Stimulated activated naive CD8-positive, alpha-beta T cell treated with anti-CD3 and anti-CD28 coated beads, Interleukin-15, Interleukin-2, amounts not matched to agents 100 ng/mL and 50 ng/mL, for 24 hours (primary cell): ENCODE data around the gene SV2B.

Source experiments
- H3K27ac Mint-ChIP-seq: one replicate; pipeline ENCODE4 v1.8.0; 2021; ENCODE audit warnings: mild to moderate bottlenecking, mixed read lengths
- H3K27me3 Mint-ChIP-seq: one replicate; pipeline ENCODE4 v1.8.0; 2021; ENCODE audit warnings: mixed read lengths
- H3K36me3 Mint-ChIP-seq: one replicate; pipeline ENCODE4 v1.8.0; 2021; ENCODE audit warnings: low read depth, mixed read lengths
- H3K4me1 Mint-ChIP-seq: one replicate; pipeline ENCODE4 v1.8.0; 2021; ENCODE audit warnings: low read depth, mixed read lengths
- H3K4me3 Mint-ChIP-seq: one replicate; pipeline ENCODE4 v1.8.0; 2021; ENCODE audit warnings: mild to moderate bottlenecking, mixed read lengths
- H3K9me3 Mint-ChIP-seq: one replicate; pipeline ENCODE4 v1.8.0; 2021; ENCODE audit warnings: mixed read lengths

The SV2B gene

GRCh38 chr15:91183596-91183995, 83.5 kb downstream of the SV2B start:
- H3K4me1 Mint-ChIP-seq: no peaks in the 10 kb centered on the region
- H3K9me3 Mint-ChIP-seq: no peaks in the 10 kb centered on the region
- H3K4me3 Mint-ChIP-seq: no peak overlapping the region
- peaks cover 42% of the 10 kb centered on the region for H3K27me3 Mint-ChIP-seq
- no peak overlapping the region for H3K27ac Mint-ChIP-seq
- H3K36me3 Mint-ChIP-seq: no peaks in the 10 kb centered on the region

- Mint-ChIP-seq H3K9me3 (no peaks in the 10 kb centered on the region), H3K4me1 (no peaks in the 10 kb centered on the region), H3K27me3 (peaks cover 42% of the 10 kb centered on the region), H3K27ac (no peak overlapping the region), H3K4me3 (no peak overlapping the region), H3K36me3 (no peaks in the 10 kb centered on the region)
These were observed 84.4 kb downstream of the SV2B start for GRCh38 chr15:91184441-91184840.

DNA sequence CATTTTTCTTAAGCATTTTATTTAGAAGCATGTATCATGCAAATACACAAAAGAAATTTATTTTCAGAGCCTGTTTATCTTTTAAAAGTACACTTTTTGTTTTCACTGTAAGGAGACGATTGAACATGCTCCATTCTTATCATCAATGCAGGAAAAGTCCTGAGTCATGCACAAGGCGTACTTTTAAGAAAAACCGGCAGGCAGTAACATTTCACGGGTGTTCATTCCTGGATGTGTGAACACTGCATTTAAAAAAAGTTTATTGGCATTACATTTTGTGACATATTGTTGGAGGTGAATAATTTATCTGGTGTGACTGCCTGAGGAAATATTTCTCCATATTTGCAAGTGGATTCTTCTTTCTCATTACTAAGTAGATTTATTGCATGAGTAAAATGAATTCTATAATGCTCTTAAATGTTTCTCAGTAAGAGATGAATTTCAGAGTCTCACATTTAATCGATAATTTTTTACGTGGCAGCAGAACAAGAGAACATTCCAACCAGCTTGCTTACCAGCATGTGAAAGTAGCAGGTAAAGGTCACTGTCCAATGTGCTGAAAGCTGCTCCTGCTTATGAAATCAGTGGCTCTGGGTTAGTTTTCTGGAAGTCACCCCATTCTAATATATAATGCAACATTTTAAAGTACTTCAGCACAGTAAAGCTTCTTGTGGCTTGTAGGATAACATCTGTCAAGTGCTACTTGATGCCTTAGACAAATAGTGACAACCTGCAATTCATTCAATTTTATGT, 87.0 kb downstream of the SV2B start:
- Mint-ChIP-seq H3K36me3 (no peaks in the 10 kb centered on the region), H3K27ac (no peak overlapping the region), H3K9me3 (no peaks in the 10 kb centered on the region), H3K4me1 (no peaks in the 10 kb centered on the region), H3K4me3 (no peak overlapping the region), H3K27me3 (peaks cover 46% of the 10 kb centered on the region)

DNA sequence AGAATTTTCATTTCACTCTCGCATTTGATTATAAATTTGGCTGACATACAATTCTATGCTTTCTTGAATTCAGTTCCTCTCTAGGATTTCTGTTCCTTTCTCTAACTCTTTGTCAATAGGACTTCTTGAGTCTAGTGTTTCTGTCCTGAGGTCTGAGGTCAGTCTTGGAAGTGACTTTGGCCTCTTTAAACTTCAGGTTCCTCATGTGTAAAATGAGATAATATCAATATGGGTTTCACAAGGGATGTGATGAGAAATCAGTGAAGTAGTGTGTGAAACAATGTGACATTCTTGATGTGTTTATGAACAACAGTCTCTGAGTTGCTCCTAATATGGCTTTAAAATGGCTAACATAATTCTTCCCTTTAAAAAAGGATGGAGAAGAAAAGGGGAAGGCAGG, 92.2 kb downstream of the SV2B start:
- Mint-ChIP-seq H3K27me3 (peaks cover 37% of the 10 kb centered on the region), H3K27ac (no peak overlapping the region), H3K9me3 (no peaks in the 10 kb centered on the region), H3K4me1 (no peaks in the 10 kb centered on the region), H3K4me3 (no peak overlapping the region), H3K36me3 (no peaks in the 10 kb centered on the region)

DNA sequence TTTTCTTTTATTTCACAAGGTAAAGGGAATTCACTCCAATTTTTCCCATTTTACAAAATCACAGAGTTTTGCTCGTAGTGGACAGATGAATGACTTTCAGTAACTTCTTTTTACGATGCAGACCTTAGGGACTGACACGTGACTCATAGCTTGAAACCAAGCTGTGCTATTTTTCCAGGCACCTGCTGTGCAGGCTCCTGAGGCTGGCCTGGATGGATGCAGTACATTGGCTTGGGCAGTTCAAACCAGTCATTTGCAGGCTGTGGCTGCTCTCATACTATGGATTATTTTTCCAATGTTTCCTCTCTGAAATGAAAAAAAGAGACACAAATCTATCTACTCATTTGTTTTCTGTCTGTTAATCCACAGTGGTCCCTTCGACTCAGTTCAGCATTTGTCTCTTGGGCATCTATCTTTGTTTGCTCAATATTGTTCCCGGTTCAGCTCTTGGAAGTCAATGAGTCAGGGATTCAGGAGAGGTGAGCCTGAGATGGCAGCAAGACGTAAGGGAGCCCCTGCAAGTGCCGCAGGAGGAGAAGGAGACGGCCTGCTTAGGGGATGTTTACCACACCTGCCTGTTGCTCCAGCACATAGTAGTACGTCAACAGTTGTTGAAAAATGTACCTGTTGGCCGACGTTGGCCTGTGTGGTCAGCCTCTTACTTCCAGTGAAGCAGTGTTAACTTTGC, 92.8 kb downstream of the SV2B start:
- Mint-ChIP-seq H3K4me3 (no peak overlapping the region), H3K9me3 (no peaks in the 10 kb centered on the region), H3K4me1 (no peaks in the 10 kb centered on the region), H3K27ac (no peak overlapping the region), H3K27me3 (peaks cover 37% of the 10 kb centered on the region), H3K36me3 (no peaks in the 10 kb centered on the region)

- no peaks in the 10 kb centered on the region for H3K9me3 Mint-ChIP-seq
- H3K27me3 Mint-ChIP-seq: peaks cover 37% of the 10 kb centered on the region
- H3K4me1 Mint-ChIP-seq: no peaks in the 10 kb centered on the region
These were observed 93.3 kb downstream of the SV2B start for GRCh38 chr15:91193378-91193720.

DNA sequence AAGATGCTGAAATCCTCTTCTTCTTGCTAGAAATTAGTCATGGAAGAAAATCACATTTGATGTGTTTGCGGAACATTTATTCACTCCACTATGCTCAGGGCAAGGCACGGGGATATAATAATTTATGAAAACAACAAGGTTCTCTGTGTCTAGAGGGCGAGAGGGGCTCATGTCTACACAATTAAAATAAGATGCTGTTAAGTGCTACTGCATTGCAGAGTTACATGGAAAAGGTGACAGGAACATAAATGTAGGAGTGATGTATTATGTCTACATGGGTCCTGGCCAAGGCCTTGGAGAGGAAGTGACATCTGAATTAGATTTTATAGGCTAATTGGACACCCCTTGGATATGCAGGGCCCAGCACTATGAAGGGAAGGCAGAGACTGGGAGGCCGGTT, 96.1 kb downstream of the SV2B start:
- H3K27me3 Mint-ChIP-seq: peaks cover 31% of the 10 kb centered on the region
- H3K36me3 Mint-ChIP-seq: no peaks in the 10 kb centered on the region
- H3K9me3 Mint-ChIP-seq: no peaks in the 10 kb centered on the region
- no peaks in the 10 kb centered on the region for H3K4me1 Mint-ChIP-seq
- no peak overlapping the region for H3K27ac Mint-ChIP-seq
- H3K4me3 Mint-ChIP-seq: no peak overlapping the region

More at GRCh38 chr15:91193378-91193720, 93.3 kb downstream of the SV2B start:
- Mint-ChIP-seq H3K36me3 (no peaks in the 10 kb centered on the region), H3K4me3 (no peak overlapping the region), H3K27ac (no peak overlapping the region)

DNA sequence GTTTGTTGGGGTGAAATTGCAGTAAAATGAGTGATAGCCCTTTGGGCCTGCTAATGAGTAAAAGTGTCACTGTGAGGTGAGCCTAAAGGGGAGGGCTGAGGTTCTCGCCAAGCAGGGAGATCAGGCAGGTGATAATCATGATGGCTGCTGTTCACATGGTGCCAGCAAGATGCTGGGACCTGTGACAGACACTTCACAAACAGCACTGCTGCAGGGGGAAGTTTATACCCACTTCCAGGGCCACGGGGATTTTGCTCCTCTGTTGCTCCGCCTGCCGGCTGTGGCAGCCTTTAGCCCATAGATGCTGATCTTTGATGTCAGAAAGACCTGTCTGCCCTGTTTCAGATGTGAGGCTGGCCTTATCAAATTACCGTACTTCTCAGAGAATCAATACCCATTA, 96.7 kb downstream of the SV2B start:
- no peaks in the 10 kb centered on the region for H3K4me1 Mint-ChIP-seq
- H3K27ac Mint-ChIP-seq: no peak overlapping the region
- H3K27me3 Mint-ChIP-seq: peaks cover 26% of the 10 kb centered on the region
- H3K36me3 Mint-ChIP-seq: no peaks in the 10 kb centered on the region
- H3K9me3 Mint-ChIP-seq: no peaks in the 10 kb centered on the region
- no peak overlapping the region for H3K4me3 Mint-ChIP-seq

DNA sequence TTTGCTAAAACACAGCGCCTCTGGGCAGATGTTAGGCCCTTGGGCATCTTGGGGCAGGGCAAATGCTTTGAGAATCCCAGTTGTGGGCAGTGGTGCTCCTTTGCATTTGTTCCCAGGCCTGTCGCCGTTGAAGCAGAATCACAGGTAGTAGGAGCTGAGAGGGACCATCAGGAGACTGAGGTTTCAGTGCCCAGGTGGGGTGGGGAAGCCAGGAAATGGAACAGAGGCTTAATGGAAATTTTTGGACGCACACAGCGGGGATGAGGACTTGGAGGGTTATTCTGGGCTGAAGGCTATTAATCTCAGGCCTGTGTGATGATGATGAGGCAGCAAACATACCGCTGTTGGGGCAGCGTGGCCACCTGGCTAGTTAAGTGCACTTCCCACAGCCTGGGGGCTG, 99.5 kb downstream of the SV2B start:
- H3K4me1 Mint-ChIP-seq: no peaks in the 10 kb centered on the region
- no peak overlapping the region for H3K27ac Mint-ChIP-seq
- H3K27me3 Mint-ChIP-seq: peaks cover 5% of the 10 kb centered on the region
- no peaks in the 10 kb centered on the region for H3K36me3 Mint-ChIP-seq
- H3K4me3 Mint-ChIP-seq: no peak overlapping the region
- no peaks in the 10 kb centered on the region for H3K9me3 Mint-ChIP-seq

DNA sequence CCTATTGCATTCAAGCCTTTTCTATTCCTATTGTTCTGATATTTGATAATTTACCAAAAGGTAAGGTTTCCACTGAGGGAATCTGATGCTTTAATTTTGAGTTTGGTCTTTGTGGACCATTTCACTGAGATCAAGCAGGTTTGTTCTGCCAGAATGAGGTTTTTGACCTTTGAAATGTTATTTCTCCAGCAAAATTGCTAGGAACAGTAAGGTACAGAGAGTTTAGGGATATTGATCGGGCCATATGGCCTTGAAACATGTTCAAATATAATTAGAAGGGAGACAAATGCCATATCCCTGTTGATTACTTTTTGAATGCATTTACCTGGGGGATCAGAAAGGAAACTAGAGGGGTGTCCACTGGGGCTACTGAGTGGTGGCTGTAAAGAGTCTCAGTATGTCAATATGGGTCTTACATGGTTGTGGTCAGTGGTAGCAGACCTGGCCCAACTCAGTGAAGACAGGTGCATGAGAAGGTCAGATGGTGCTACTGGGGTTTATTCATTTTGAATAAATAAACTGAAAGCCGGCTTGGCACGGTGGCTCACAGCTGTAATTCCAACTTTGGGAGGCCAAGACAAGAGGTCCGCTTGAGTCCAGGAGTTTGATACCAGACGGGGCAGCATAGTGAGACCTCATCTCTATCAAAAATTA, 100.2 kb downstream of the SV2B start:
- H3K27ac Mint-ChIP-seq: no peak overlapping the region
- H3K36me3 Mint-ChIP-seq: no peaks in the 10 kb centered on the region
- H3K4me3 Mint-ChIP-seq: no peak overlapping the region
- no peaks in the 10 kb centered on the region for H3K9me3 Mint-ChIP-seq
- no peaks in the 10 kb centered on the region for H3K4me1 Mint-ChIP-seq
- peaks cover 5% of the 10 kb centered on the region for H3K27me3 Mint-ChIP-seq

GRCh38 chr15:91202510-91203102, 102.5 kb downstream of the SV2B start:
- no peak overlapping the region for H3K4me3 Mint-ChIP-seq
- H3K9me3 Mint-ChIP-seq: no peaks in the 10 kb centered on the region
- no peak overlapping the region for H3K27ac Mint-ChIP-seq
- peaks cover 7% of the 10 kb centered on the region for H3K27me3 Mint-ChIP-seq
- no peaks in the 10 kb centered on the region for H3K36me3 Mint-ChIP-seq
- H3K4me1 Mint-ChIP-seq: no peaks in the 10 kb centered on the region

- H3K27ac Mint-ChIP-seq: no peak overlapping the region
- no peak overlapping the region for H3K4me3 Mint-ChIP-seq
- H3K4me1 Mint-ChIP-seq: no peaks in the 10 kb centered on the region
- H3K27me3 Mint-ChIP-seq: peaks cover 7% of the 10 kb centered on the region
- no peaks in the 10 kb centered on the region for H3K9me3 Mint-ChIP-seq
- H3K36me3 Mint-ChIP-seq: no peaks in the 10 kb centered on the region
These were observed 103.7 kb downstream of the SV2B start for GRCh38 chr15:91203619-91204203.

GRCh38 chr15:91208371-91208770, 108.3 kb downstream of the SV2B start:
- H3K4me3 Mint-ChIP-seq: no peak overlapping the region
- H3K4me1 Mint-ChIP-seq: no peaks in the 10 kb centered on the region
- peaks cover 16% of the 10 kb centered on the region for H3K27me3 Mint-ChIP-seq
- H3K36me3 Mint-ChIP-seq: no peaks in the 10 kb centered on the region
- H3K27ac Mint-ChIP-seq: no peak overlapping the region
- no peaks in the 10 kb centered on the region for H3K9me3 Mint-ChIP-seq

GRCh38 chr15:91209318-91209717, 109.3 kb downstream of the SV2B start:
- Mint-ChIP-seq H3K27me3 (peaks cover 16% of the 10 kb centered on the region), H3K27ac (no peak overlapping the region), H3K4me1 (no peaks in the 10 kb centered on the region), H3K36me3 (no peaks in the 10 kb centered on the region), H3K9me3 (peaks cover 6% of the 10 kb centered on the region), H3K4me3 (no peak overlapping the region)

GRCh38 chr15:91209726-91210125, 109.7 kb downstream of the SV2B start:
- Mint-ChIP-seq H3K36me3 (no peaks in the 10 kb centered on the region), H3K27ac (no peak overlapping the region), H3K9me3 (peaks cover 6% of the 10 kb centered on the region), H3K4me1 (no peaks in the 10 kb centered on the region), H3K27me3 (peaks cover 18% of the 10 kb centered on the region), H3K4me3 (no peak overlapping the region)
